Testis (tissue), 2 donors: ENCODE data around the gene GOLGA8J.
"Not testable (repeated sequence)": the region's sequence is repeated elsewhere in the genome, so short reads cannot be mapped to it uniquely, and the experiment has no call there.

Source experiments
- POLR2A ChIP-seq: fragments of 450-650 bp; IDR thresholded peaks from one replicate; pipeline ENCODE4 v1.6.1; 2017; ENCODE audit warnings: antibody characterized with exemption, mild to moderate bottlenecking, moderate library complexity
- TF ChIP-seq, protein P1 (sequence below), 3 experiments: fragments of 450-650 bp in 2 of 3; fragments of 200-600 bp in 1 of 3; sonication (generic) in 1 of 3; IDR thresholded peaks; one replicate each; pipeline ENCODE4 v1.5.1; 2016 to 2019; ENCODE audit warnings: antibody characterized with exemption in 3 of 3, mild to moderate bottlenecking in 2 of 3, moderate library complexity in 1 of 3

DNA sequence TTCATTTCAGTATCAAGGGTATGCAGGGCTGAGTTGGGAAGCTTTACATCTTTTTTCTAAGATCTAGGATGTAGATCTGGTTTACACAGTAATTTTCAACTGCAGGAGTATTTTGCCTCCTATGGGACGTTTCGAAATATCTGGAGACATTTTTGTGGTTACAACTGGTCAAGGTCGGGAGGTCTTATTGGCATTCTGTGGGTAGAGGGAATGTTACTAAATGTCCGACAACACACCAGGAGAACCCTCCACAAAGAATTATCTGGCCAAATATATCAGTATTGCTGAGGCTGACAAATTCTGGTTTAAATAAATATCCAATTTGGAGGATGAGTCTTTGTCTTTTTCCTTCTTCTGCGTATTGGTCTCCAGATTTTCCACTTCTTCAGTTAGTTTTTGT is 1.9 kb upstream of the GOLGA8J start:
- TF ChIP-seq, protein P1, sequence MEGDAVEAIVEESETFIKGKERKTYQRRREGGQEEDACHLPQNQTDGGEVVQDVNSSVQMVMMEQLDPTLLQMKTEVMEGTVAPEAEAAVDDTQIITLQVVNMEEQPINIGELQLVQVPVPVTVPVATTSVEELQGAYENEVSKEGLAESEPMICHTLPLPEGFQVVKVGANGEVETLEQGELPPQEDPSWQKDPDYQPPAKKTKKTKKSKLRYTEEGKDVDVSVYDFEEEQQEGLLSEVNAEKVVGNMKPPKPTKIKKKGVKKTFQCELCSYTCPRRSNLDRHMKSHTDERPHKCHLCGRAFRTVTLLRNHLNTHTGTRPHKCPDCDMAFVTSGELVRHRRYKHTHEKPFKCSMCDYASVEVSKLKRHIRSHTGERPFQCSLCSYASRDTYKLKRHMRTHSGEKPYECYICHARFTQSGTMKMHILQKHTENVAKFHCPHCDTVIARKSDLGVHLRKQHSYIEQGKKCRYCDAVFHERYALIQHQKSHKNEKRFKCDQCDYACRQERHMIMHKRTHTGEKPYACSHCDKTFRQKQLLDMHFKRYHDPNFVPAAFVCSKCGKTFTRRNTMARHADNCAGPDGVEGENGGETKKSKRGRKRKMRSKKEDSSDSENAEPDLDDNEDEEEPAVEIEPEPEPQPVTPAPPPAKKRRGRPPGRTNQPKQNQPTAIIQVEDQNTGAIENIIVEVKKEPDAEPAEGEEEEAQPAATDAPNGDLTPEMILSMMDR (IDR thresholded peaks at IDR 0.05): not testable (repeated sequence)
- not testable (repeated sequence) for TF ChIP-seq POLR2A
